Measurements from ENCODE around the gene EXOC6B. TPM values are rescaled to one million over a fixed set of nuclear protein-coding genes. Genes with fewer than 3 reads are reported as not detected.

Gene EXOC6B
- total and polyA plus RNA-seq, 2 of the 8 experiments (the other 6 are each of a cell fraction or from before 2014, with no cell fraction given): 13.5 to 33.0 TPM

DNA sequence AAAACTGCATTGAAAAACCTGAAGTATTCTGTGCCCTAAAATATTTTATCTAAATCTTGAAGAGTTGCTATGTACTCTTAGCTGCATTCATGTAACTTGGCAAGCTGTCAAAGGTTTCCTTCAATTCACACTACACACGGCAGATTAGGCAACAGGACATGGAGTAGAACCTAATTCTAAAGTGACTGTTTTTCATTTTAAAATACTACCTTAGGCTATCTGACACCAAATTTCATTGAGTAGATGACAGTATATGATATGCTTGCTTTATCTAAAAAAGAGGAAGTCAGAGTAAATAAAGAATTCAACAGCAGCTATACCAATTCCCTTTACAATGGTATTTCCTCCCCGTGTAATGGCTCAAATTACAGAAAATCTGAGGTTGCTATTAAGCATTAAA lies 45.4 kb downstream of the EXOC6B start:
- H3K4ac ChIP-seq (replicated peaks; ENCODE audit: insufficient read length, low read depth, low read length): no peak overlapping the region
- H4K5ac ChIP-seq (ENCODE audit: insufficient read length, low read depth, low read length): no peak overlapping the region
- no peak overlapping the region for H2BK20ac ChIP-seq (ENCODE audit: low read length)
- no peaks in the 10 kb centered on the region for H3K36me3 ChIP-seq (ENCODE audit: control insufficient read depth in 2 of 4, insufficient read depth in 4 of 4, low read length in 3 of 4)
- H3K27me3 ChIP-seq (replicated peaks in 1 of 4; ENCODE audit: control insufficient read depth in 3 of 4, extremely low read depth in 1 of 4, insufficient read depth in 3 of 4, low read length in 3 of 4): no peaks in the 10 kb centered on the region
- H3K23me2 ChIP-seq (ENCODE audit: low read depth, low read length): no peaks in the 10 kb centered on the region
- H3K27ac ChIP-seq (ENCODE audit: low read depth, low read length): no peak overlapping the region
- CTCF ChIA-PET (ENCODE audit: partially characterized antibody): interaction anchor here (0.7 to 2.2 kb wide), 9 partner anchors 8 to 106 kb away, joined by 3 to 19 read pairs (median 3); partner anchors contain the start of gene SPR
- no peak overlapping the region for H2BK12ac ChIP-seq (ENCODE audit: low read depth, low read length)
- no peak overlapping the region for H3K56ac ChIP-seq (replicated peaks; ENCODE audit: insufficient read length, low read depth, low read length)
- H3K79me2 ChIP-seq (ENCODE audit: control insufficient read depth in 1 of 2, insufficient read depth in 2 of 2, low read length in 2 of 2): 0 out of 4 replicates have a peak, but pooled peaks cover 0 to 2% of the 10 kb centered on the region in 2 experiments
- H3K14ac ChIP-seq (ENCODE audit: insufficient read length): no peak overlapping the region
- TF ChIP-seq TAF7 (optimal IDR thresholded peaks at IDR 0.05; ENCODE audit: borderline replicate concordance, low read depth, low read length) (no peak), SIRT6 (IDR thresholded peaks at IDR 0.05; ENCODE audit: low read length) (no peak), HDAC2 (IDR thresholded peaks at IDR 0.05; ENCODE audit: borderline replicate concordance in 1 of 2, low read depth in 2 of 2, low read length in 2 of 2) (no peak), FOSL1 (IDR thresholded peaks at IDR 0.05; ENCODE audit: insufficient read depth, low read depth, low read length) (no peak), EGR1 (IDR thresholded peaks at IDR 0.05; ENCODE audit: borderline replicate concordance, low read depth, low read length) (no peak), SP2 (IDR thresholded peaks at IDR 0.05; ENCODE audit: low read length) (no peak), CBX8 (IDR thresholded peaks at IDR 0.05; ENCODE audit: borderline replicate concordance, low read depth, low read length) (no peak), SIX5 (IDR thresholded peaks at IDR 0.05; ENCODE audit: low read depth, low read length) (no peak)
- TF ChIP-seq, protein P1, sequence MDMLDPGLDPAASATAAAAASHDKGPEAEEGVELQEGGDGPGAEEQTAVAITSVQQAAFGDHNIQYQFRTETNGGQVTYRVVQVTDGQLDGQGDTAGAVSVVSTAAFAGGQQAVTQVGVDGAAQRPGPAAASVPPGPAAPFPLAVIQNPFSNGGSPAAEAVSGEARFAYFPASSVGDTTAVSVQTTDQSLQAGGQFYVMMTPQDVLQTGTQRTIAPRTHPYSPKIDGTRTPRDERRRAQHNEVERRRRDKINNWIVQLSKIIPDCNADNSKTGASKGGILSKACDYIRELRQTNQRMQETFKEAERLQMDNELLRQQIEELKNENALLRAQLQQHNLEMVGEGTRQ (IDR thresholded peaks at IDR 0.05; ENCODE audit: low read length): no peak
- no peak overlapping the region for H2BK5ac ChIP-seq (ENCODE audit: low read depth, low read length)
- no peaks in the 10 kb centered on the region for H4K20me1 ChIP-seq (replicated peaks in 1 of 2; ENCODE audit: control insufficient read depth in 1 of 2, insufficient read depth in 2 of 2, low read length in 2 of 2)
- H2AK5ac ChIP-seq (ENCODE audit: low read depth, low read length): no peak overlapping the region
- H3K4me2 ChIP-seq (ENCODE audit: insufficient read depth in 1 of 2, low read depth in 2 of 2, low read length in 2 of 2): no peak overlapping the region
- H2BK120ac ChIP-seq (replicated peaks; ENCODE audit: low read depth, low read length): no peak overlapping the region
- no peak overlapping the region for H2AFZ ChIP-seq (ENCODE audit: low read length)
- no peak overlapping the region for H4K8ac ChIP-seq (ENCODE audit: extremely low read depth, insufficient read depth, low read length)
- no peaks in the 10 kb centered on the region for H3K79me1 ChIP-seq (ENCODE audit: low read depth, low read length)
- 81% methylated on average over 2 of the region's 2 CpGs; no CpG with 5 or more reads in 1 of the 2 experiments for WGBS, 2 experiments (ENCODE audit: extremely low coverage in 1 of 2, insufficient coverage in 1 of 2, insufficient read length in 1 of 2, insufficient replicate concordance in 2 of 2, low coverage in 1 of 2, low lambda C conversion rate in 2 of 2, missing lambda C conversion rate in 1 of 2)
- H3K4me1 ChIP-seq (replicated peaks in 1 of 4; ENCODE audit: control insufficient read depth in 3 of 4, insufficient read depth in 4 of 4, low read length in 3 of 4): peaks cover 0 to 3% (median 0%) of the 10 kb centered on the region in 4 experiments; a peak in 1 of 7 replicates
- POLR2A ChIA-PET (ENCODE audit: partially characterized antibody): interaction anchor here (0.9 kb wide), 1 partner anchor 171 kb away, joined by 3 read pairs; no protein-coding TSS in a partner anchor
- H2BK15ac ChIP-seq (ENCODE audit: low read length): no peak overlapping the region
- H3K4me3 ChIP-seq (ENCODE audit: extremely low read depth in 1 of 4, insufficient read depth in 2 of 4, low read depth in 3 of 4, low read length in 4 of 4): no peak overlapping the region
- no peak overlapping the region for H3K18ac ChIP-seq (ENCODE audit: extremely low read depth, low read length)
- no peak overlapping the region for H3K23ac ChIP-seq (ENCODE audit: insufficient read length)
- no peaks in the 10 kb centered on the region; a peak in 1 of 4 replicates for H3K9me3 ChIP-seq (ENCODE audit: insufficient read depth in 2 of 2, low read depth in 1 of 2, low read length in 1 of 2)
- H3K9ac ChIP-seq (replicated peaks in 1 of 4; ENCODE audit: extremely low read depth in 1 of 4, low read depth in 3 of 4, low read length in 3 of 4): no peak overlapping the region
- no peak overlapping the region for H4K91ac ChIP-seq (replicated peaks; ENCODE audit: insufficient read length, low read length)
- FAIRE-seq (peak; percentile 13), DNase-seq (ENCODE audit: low read depth in 1 of 2, low spot score in 2 of 2) (no peak)
